ENCODE measurements around the gene ZNF385A. TPM values are rescaled to one million over a fixed set of nuclear protein-coding genes. Genes with fewer than 3 reads are reported as not detected.

Gene ZNF385A
- total RNA-seq, 1 donor from 2014 or later: 7.1 TPM

GRCh38 chr12:54418441-54419087, 34.0 kb upstream of the ZNF385A start:
- peaks cover 92% of the 10 kb centered on the region for H3K4me1 ChIP-seq

GRCh38 chr12:54417712-54418440, 33.3 kb upstream of the ZNF385A start:
- H3K4me1 ChIP-seq: peaks cover 93% of the 10 kb centered on the region

More at GRCh38 chr12:54418441-54419087, 34.0 kb upstream of the ZNF385A start:
- Histone ChIP-seq H3K27ac (replicated peaks) (peak overlapping the region; percentile 89), H3K4me3 (peak overlapping the region; percentile 76), H3K36me3 (no peaks in the 10 kb centered on the region), H3K9me3 (replicated peaks) (no peaks in the 10 kb centered on the region), H3K27me3 (ENCODE audit: low read depth) (no peaks in the 10 kb centered on the region)
- no peak for DNase-seq
- no peak for TF ChIP-seq CTCF (IDR thresholded peaks at IDR 0.05; ENCODE audit: borderline replicate concordance)
- intact Hi-C loops (cut with micrococcal nuclease): no loop called here

GRCh38 chr12:54416687-54417603, 32.4 kb upstream of the ZNF385A start:
- Histone ChIP-seq H3K27me3 (ENCODE audit: low read depth) (no peaks in the 10 kb centered on the region), H3K4me1 (peaks cover 100% of the 10 kb centered on the region), H3K27ac (replicated peaks) (peak overlapping the region; percentile 89), H3K4me3 (peak overlapping the region; percentile 76), H3K36me3 (no peaks in the 10 kb centered on the region), H3K9me3 (replicated peaks) (no peaks in the 10 kb centered on the region)
- intact Hi-C loops (cut with micrococcal nuclease): no loop called here
- no peak for TF ChIP-seq CTCF (IDR thresholded peaks at IDR 0.05; ENCODE audit: borderline replicate concordance)
- no peak for DNase-seq

More at GRCh38 chr12:54417712-54418440, 33.3 kb upstream of the ZNF385A start:
- no peaks in the 10 kb centered on the region for H3K9me3 ChIP-seq (replicated peaks)
- no peaks in the 10 kb centered on the region for H3K36me3 ChIP-seq
- no peak for DNase-seq
- no peak for TF ChIP-seq CTCF (IDR thresholded peaks at IDR 0.05; ENCODE audit: borderline replicate concordance)
- H3K4me3 ChIP-seq: peak overlapping the region; percentile 76
- no peaks in the 10 kb centered on the region for H3K27me3 ChIP-seq (ENCODE audit: low read depth)
- peak overlapping the region; percentile 89 for H3K27ac ChIP-seq (replicated peaks)
- intact Hi-C loops (cut with micrococcal nuclease): no loop called here

- intact Hi-C loops (cut with micrococcal nuclease): no loop called here
- H3K36me3 ChIP-seq: peaks cover 12% of the 10 kb centered on the region
- H3K4me3 ChIP-seq: peak overlapping the region; percentile 76
- peak overlapping the region; percentile 89 for H3K27ac ChIP-seq (replicated peaks)
- DNase-seq: no peak
- H3K9me3 ChIP-seq (replicated peaks): no peaks in the 10 kb centered on the region
- H3K27me3 ChIP-seq (ENCODE audit: low read depth): no peaks in the 10 kb centered on the region
- H3K4me1 ChIP-seq: peaks cover 100% of the 10 kb centered on the region
- no peak for TF ChIP-seq CTCF (IDR thresholded peaks at IDR 0.05; ENCODE audit: borderline replicate concordance)
Observed at GRCh38 chr12:54415221-54415929, 30.8 kb upstream of the ZNF385A start.

Measured in left ventricle myocardium inferior (tissue), 1 donor.